GM21360 (cell line): ENCODE data around the gene OR1N2.
"Not testable (repeated sequence)": the region's sequence is repeated elsewhere in the genome, so short reads cannot be mapped to it uniquely, and the experiment has no call there.

Experiments used
- ATAC-seq: cut with Tn5 transposase; IDR thresholded peaks from one replicate; pipeline ENCODE4 v1.9.1; 2021; ENCODE audit warnings: mild to moderate bottlenecking, moderate library complexity; ENCODE audit not compliant: unreplicated experiment

Gene OR1N2

GRCh38 chr9:122552812-122553211, at the start of gene OR1N2:
Gene OR1N2, plus strand, starts transcription at chr9:122553112. Its CDS starts 100 bp downstream, at chr9:122553212.
- no peak for ATAC-seq

DNA sequence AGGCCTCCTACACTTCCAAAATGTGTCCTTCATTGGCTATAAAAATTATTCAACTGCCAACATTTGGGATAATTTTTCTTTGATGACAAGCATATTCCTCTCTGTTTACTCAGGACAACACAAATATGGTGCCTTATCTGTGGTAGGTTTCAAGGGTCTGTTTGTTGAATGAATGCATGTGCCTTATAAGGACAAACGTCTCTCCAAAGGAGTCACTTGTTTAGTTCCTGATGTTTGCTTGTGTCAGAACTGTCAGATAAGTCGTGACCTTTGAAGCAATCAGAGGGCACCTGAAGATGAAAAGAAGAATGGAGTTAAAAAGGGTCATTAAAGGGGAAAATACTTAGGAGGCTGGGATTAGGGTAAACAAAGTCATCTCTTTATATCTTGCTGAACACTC, 45.9 kb upstream of the OR1N2 start:
- ATAC-seq, result no peak

- ATAC-seq, result no peak
Measured at GRCh38 chr9:122510502-122510901, 42.4 kb upstream of the OR1N2 start, which contains the start of gene OR1J2. Gene OR1J2, plus strand, starts transcription at chr9:122510802. Its CDS starts 0 bp downstream, at chr9:122510802.

GRCh38 chr9:122518226-122518625, 34.7 kb upstream of the OR1N2 start:
- ATAC-seq, result no peak

- no peak for ATAC-seq
Measured at GRCh38 chr9:122518841-122519240, 34.1 kb upstream of the OR1N2 start, which contains the start of gene OR1J4. Gene OR1J4, plus strand, starts transcription at chr9:122519141. Its CDS starts 0 bp downstream, at chr9:122519141.

DNA sequence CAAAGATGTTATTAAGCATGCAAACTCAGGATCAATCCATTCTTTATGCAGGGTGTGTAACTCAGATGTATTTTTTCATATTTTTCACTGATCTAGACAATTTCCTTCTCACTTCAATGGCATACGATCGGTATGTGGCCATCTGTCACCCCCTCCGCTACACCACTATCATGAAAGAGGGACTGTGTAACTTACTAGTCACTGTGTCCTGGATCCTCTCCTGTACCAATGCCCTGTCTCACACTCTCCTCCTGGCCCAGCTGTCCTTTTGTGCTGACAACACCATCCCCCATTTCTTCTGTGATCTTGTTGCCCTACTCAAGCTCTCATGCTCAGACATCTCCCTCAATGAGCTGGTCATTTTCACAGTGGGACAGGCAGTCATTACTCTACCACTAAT, 33.5 kb upstream of the OR1N2 start:
- ATAC-seq, result no peak

- ATAC-seq, result no peak
Measured at GRCh38 chr9:122526602-122527001, 26.3 kb upstream of the OR1N2 start.

DNA sequence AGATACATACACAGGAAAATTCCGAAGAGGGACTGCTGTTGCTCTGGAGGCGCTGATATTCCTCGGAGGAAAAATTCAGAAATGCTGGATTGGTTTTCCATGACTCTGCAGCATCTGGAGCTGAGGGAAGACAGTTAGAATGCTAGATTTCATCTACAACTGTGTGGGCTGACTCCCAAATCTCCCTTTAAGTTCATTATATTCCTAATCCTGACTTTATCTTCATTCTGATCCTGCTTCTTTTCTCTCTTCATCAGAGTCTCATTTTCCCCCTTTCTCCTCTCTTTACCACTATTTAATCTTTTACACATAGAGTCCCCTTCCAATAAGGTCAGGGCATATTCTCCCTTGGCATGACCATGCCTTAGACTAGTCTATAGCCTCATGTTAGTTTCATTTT, 25.7 kb upstream of the OR1N2 start, which contains the start of gene OR1N1:
TSS of gene OR1N1 (minus strand) at position 101 of the 400 bp plus-strand sequence. CDS start at position 101, 0 bp downstream.
- ATAC-seq, result no peak

DNA sequence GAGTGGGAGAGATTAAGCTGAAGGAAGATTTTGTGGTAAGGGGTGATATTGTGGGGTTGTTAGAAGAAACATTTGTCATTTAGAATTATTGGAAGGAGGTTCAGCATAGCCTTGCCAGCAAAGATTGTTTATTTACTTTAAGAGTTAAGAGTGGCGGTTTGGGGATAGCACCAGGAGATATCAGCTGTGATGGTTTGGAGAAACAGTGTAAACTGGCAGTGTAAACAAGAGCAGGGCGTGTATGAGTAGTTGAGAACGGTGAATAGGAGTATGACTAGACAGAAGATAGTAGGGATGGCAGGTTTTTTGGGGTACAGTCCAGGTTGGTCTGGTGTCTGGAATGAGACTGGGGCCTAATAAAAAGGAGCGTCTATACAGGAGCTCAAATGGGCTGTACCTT, 21.8 kb upstream of the OR1N2 start:
- ATAC-seq, result not testable (repeated sequence)

DNA sequence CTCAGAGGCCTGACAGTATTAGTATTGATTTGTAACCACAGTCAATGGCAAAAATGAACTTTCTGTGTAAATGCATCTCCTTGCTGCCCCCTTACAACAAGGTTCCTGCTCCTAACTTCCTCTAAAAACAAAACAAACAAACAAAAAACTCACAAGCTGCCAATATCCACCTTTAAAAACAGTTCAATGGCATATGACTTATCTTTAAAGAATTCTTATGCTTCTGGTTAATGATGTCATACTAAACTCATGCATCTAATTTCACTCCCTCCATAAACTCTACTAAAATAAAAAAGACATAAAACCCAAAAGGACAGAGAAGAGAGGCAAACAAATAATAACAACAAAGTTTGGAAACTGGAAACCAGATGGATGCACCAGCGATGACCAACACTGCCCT, 16.8 kb upstream of the OR1N2 start:
- ATAC-seq, result no peak

DNA sequence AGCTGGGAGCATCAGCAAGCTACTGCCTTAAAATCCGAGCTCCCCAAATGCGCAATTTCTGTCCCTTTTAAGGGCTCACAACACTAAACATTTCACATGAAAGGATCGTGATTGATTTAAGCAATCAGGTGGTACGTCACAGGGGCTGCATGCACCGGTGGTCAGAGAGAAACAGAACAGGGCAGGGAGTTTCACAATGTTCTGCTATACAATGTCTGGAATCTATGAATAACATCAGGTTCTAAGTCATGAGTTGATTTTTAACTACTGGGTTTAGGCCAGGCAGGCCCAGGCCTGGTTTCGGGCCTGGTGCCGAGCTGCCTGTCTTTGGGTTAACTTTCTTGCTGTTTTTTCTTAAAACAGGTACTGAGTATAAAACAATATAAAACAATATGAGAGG, 15.8 kb upstream of the OR1N2 start:
- ATAC-seq, result not testable (repeated sequence)

DNA sequence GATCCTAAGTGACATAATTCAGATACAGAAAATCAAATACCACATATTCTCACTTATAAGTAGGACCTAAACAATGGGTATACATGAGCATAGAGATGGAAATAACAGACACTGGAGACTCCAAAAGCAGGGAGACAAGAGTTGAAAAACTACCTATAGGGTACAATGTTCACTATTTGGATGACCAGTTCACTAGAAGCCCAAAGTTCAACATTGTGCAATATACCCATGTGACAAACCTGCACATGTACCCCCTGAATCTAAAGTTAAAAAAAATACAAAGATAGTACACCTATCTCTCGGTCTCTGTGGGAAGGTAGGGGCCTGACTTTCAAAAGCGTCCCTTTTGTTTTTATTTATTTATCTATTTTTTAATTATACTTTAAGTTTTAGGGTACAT, 14.2 kb upstream of the OR1N2 start:
- no peak for ATAC-seq

- ATAC-seq, result no peak
Measured at GRCh38 chr9:122546196-122546595, 6.7 kb upstream of the OR1N2 start.

DNA sequence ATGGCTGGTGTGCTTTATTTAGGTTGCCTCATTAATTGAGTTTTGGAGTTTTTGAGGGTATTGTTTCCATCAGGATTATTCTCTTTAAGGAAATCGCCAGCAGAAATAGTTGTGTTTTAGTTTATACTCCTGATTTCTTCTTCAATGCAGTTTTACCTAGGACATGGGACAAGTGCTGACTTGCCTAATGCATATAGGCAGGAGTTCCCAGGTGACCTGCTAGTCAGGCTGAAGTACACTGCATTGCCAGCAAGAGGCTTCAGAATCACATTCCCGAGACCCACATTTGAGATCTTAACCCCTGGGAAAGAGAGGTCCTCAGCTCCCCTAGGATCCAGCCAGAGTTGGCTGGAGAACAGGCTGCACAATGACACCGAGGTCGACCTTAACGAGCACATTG, 1.5 kb upstream of the OR1N2 start:
- ATAC-seq, result no peak

- no peak for ATAC-seq
Measured at GRCh38 chr9:122561446-122561845, 8.5 kb downstream of the OR1N2 start.

DNA sequence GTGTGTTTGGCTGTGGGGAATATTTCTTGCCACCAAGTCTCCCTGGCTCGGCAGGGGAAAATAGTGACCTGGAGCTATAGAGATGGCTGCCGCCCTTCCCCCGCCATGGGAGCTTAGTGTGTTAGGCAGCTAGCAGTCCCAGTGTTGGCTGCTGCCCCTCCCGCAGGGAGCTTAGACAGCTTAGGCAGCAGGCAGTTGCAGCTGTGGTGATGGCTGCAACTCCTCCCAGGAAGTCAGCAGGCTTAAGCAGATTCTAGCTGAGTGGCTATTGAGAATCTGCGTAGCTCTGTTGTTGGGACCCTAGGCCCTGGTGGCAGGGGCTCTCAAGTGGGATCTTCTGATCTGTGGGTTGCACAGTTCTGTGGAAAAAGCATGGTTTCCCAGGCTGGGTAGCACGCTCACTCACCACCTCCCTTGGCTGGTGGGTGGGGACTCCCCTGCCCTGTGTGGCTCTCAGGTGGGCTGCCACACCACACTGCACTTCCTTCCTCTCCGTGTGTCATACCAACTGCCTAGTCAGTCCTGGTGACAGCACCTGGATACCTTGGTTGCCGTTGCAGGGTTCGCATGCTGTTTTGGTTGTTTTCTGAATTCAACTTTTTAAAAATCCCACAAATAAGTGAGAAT, 9.3 kb downstream of the OR1N2 start:
- ATAC-seq, result no peak

GRCh38 chr9:122567901-122568300, 15.0 kb downstream of the OR1N2 start:
- ATAC-seq, result no peak

GRCh38 chr9:122572456-122572855, 19.5 kb downstream of the OR1N2 start:
- ATAC-seq, result no peak

DNA sequence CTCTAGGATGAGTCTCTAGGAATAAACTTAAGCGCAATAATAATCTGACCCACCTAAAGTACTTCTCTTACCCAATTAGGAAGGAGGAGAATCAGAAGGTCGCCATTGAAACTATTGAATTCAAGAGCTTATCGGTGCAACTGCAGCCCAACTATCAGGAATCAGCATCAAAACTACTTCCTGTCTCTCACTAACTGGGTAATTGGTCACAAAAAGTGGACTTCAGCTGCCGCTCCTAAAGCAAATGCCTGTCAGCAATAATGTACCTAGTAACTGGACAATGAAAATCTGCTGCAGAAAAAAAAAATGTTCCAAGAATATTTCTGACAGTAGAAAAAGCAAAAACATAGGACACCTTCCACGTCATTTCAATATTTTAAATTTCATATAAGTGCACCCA, 27.0 kb downstream of the OR1N2 start:
- no peak for ATAC-seq

GRCh38 chr9:122580360-122580759, 27.4 kb downstream of the OR1N2 start:
- no peak for ATAC-seq

DNA sequence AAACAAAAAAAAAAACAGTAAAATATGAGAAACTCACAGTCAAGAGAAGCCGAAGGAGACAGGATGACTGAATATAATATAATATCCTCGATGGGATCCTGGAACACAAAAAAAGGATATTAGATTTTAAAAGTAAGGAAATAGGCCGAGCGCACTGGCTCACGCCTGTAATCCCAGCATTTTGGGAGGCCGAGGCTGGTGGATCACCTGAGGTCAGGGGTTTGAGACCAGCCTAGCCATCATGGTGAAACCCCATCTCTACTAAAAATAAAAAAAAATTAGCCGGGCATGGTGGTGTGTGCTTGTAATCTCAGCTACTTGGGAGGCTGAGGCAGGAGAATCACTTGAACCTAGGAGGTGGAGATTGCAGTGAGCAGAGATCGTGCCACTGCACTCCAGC, 30.4 kb downstream of the OR1N2 start, which contains the start of gene OR1L8:
TSS of gene OR1L8 (minus strand) at position 101 of the 400 bp plus-strand sequence. CDS start 14,907 bp downstream, outside the sequence.
- ATAC-seq, result not testable (repeated sequence)
